GM19025 (cell line): Measurements from ENCODE around the gene ENC1.

ENCODE experiments used
- ATAC-seq: cut with Tn5 transposase; IDR thresholded peaks from one replicate; pipeline ENCODE4 v1.9.1; 2021; ENCODE audit warnings: mild to moderate bottlenecking, low read depth, moderate library complexity; ENCODE audit not compliant: unreplicated experiment

Gene ENC1

GRCh38 chr5:74657165-74657564 is 16.6 kb upstream of the ENC1 start:
- ATAC-seq = no peak

DNA sequence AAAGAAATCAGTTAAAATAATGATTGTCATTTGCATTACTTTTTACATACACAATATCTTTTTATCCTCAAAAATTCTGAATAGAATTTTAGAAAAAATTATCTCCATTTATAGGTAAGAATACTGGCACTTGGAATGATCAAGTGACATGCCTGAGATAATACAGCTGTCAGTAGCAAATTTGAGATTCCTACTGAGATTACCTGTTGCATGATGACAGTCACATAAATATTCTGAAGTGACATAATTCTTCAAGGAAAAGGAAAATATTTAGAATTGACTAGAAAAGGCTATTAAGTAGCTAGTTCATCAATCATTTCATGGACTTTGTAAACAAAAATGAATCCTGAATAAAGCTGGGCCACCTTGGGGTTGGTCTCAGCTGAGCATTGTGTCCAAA is 15.2 kb upstream of the ENC1 start:
- no peak for ATAC-seq

DNA sequence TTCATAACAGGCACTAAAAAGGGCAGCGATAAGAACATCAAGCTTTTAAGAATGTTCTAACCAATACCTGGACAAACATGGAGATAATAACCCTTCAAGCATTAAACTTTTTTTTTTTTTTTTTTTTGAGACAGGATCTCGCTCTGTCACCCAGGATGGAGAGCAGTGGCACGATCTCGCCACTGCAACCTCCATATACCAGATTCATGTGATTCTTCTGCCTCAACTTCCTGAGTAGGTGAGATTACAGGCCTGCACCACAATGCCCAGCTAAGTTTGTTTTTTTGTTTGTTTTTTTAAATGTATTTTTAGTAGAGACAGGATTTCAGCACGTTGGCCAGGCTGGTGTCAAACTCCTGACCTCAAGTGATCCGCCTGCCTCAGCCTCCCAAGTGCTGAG is 14.7 kb upstream of the ENC1 start:
- no peak for ATAC-seq

GRCh38 chr5:74653991-74654390 is 13.5 kb upstream of the ENC1 start:
- no peak for ATAC-seq

DNA sequence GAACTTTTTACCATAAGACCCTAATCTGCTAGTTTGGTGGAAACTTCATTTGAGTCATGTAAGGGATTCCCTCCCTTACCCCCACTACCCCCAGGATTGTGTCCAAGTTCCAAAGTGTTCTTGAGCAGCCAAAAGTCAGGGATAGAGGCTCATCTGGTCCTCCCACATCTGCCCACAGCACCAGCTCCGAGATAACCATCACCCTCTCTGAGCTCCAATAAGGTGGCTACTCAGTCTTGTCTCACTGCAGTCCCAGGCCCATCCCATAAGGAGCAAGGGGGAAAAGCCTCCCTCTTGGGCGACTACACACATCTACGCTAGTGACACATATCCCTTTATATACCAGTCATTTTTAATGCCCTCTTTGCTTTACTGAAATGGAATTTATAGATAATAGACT is 12.0 kb upstream of the ENC1 start:
- ATAC-seq = no peak

- no peak for ATAC-seq
Observed at GRCh38 chr5:74651710-74652109, 11.2 kb upstream of the ENC1 start.

DNA sequence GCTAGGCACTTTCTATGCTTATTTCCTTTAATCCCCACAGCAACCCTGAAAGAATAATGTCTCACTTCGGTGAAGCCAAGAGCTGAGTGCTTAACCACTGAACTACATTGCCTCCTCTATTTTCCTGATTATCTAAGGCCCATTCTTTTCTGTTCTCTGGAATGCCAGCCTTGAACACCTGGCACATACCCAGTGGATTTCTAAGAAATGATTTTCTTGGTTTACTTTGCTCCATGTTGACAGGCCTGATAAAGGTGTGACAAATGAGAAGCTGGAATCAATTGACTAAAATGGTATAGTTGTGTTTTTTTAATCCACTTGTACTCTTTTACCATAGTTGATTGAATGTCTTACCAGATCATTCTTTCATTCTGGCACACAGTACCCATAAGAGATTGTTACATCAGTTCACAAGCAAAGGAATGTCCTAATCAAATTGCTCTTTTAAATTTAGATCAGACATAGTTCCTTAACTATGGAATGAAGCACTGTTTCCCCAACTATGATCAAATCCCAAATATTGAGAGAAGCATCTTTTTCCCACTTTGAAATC is 9.0 kb upstream of the ENC1 start:
- ATAC-seq = no peak

DNA sequence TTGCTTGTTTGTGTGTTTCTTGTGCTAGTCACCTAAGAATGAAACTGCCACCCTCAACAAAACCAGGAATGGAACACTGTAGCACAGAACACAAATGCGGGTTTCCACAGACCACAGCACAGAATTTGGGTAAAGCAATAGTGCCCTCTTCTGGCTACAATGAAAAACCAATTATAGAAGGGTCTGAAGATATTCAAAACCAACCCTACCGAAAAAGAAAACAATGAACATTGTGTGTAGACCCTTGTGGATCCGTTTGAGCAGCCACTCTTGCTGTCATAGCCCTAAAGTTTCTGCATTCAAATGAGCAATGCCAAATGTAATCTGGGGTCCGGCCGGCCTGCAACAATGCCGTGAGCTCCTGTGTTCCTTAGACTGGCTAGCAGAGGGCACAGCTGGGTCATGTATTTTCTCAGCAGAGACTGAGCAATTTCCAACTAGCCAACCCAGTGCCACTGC is 8.3 kb upstream of the ENC1 start:
- ATAC-seq = no peak

- ATAC-seq = no peak
Observed at GRCh38 chr5:74647096-74647495, 6.6 kb upstream of the ENC1 start.

DNA sequence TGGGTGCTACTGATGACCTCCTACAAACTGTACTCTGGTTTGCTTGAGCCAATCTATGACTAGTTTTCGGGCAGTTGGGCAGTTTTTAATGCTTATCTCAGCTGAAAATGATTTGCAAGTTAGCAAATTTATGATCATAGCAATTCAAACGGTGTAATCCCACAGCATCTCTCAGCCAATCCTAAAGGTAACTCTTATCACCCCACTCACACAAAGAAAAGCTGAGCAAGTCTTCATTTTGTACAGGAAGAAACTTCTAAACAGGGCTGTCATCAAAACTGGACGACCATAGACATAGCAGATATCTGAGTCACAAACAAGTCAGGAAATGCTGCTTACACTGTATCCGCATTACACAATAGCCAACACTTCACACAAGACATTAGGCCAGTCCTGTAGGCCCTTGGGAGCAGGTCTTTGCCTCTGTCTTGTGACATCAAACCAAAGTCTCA is 2.6 kb upstream of the ENC1 start:
- ATAC-seq = no peak

DNA sequence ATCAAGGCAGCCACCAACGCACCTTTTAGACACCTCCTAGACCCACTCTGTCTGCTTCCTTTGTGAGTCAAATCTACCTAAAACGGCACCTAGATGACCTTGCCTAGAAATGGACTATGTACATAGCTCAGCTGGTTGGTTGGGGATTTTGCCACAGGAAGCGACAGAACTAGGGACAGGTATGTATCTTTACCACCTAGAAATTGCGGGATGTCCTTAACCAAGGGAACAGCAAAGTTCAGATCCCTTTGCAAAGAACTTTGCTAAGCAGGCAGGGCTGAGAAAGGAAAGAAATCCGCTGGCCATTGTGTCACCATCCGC is 2.0 kb upstream of the ENC1 start:
- no peak for ATAC-seq

DNA sequence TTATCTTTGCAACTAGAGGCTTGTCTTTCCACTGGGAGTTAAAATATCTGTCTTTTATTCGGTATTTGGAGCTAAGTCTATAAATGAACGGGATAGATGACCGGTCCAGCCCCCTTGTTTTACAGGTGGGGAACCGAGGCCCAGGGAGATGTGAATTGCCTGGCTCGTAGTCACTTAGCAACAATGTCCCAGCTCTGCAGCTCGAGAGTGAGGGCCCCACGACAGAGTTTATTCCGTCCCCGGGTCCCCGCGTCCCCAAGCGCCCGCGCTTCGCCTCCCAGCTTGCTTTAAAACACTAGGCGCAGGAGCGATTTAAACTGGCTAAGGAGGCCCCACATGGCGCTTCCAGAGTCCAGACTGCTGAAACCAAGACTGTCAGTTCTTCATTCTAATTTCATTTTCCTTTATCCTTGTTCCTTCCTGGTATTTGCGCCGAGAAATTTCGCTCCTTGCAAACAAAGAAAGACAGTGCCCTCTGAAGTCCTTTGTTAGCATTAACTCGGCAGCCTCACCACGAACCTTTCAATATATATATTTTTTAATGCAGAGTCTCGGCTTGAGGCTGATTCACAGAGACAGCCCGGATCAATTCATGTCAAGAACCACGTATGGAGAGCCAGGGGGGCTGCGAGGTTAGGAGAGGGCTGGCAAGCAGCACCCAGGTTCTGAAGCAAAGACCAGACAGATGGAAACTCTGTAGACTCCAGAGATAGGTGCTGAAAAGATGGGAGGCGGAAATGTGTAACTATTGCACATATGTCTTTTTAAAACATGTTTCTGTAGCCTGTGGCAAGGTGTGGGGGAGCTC is 1.4 kb upstream of the ENC1 start:
- ATAC-seq = no peak

DNA sequence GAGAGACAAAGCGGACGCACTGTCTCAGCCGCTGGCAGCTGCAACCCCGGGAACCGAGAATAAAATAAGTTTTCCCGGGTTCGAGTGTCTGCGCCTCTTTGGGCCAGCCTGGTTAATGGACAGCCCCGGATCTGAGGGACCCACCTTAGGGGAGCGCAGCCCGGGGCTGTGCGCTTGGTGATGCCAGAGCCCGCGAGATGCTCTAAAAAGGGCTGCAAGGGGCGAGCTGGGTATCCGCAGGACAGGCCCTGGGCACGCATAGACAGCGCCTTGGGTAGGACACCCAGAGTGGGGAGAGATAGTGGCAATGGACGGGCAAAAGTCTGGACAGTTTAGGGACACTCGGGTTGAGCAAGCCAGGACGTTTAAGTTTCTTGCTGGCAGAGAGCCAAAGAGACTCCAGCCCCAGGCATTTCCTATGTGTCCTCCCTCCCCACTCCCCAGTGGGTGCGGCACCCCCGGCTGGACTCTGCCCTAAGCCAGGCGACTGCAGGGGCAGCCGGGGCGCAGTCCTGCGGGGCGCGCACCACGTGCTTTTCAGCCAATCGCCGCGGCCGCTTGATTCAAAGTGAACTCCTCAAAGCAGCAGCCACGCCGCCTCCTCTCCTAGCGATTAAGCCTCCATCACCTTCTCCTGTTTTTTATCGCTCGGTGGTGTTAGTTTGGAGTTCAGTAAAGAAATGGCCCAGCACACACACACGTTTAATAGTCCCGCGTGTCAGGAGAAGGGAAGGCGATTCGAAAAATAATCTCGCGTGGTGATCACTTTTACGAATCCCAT is 616 bp upstream of the ENC1 start:
- ATAC-seq = peak; percentile 0

GRCh38 chr5:74639807-74640449 is 600 bp downstream of the ENC1 start:
- ATAC-seq = peak; percentile 3

DNA sequence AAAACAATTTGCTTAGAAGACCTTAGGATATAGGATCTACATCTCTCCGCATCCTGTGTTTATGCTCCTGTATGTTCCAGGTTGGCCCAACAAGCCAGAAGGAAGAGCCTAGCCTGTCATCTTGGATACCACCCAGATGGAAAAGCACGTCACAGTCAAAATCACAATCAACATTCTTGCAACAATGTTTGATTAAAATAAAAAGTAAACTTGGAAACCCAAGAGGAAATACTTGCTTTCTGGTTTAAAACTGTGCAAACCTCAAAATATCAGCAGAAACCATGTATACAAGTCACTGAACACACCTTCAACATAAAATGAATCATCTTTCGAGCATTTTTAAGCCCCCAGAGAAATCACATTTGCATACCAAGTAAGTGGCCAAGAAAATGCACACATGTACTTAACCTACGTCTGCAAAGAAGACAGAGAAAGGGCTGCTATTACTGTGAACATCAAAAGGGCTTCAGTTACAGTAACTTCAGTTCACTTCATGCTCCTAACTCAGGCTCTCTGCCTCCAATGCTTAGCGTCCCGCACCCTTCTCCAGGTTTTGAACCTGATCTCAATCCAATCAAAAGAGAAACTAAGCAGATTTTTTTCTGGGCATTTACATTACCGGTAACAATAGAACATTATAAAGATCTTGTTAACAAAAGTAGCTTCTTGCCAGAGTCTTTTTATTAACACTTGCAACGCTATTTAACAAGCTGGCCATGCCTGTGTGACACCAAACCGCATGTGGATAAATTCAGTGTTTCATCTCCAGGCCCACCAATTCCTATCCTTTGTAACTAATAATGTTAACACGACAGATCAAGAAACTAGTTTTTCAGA is 1.3 kb downstream of the ENC1 start:
- peak; percentile 31 for ATAC-seq

DNA sequence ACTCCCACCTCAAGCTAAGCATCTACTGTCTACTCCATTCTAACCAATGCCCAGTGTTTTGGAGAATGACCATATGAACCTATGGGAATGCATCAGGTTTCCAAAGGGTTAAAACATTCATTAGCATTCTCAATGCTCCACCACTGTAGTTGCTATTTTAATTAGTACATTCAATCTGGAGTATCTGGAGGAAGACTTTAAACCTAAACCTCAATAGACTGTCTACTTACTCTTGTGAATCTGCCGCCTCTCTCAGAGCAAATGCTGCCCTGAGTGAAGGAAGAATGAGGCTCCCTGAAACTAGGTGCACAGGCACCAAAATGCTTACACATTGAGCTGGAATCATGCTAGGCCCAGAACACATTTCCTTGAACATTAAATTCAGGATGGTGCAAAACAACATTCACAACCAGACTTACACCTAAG is 2.0 kb downstream of the ENC1 start:
- no peak for ATAC-seq

DNA sequence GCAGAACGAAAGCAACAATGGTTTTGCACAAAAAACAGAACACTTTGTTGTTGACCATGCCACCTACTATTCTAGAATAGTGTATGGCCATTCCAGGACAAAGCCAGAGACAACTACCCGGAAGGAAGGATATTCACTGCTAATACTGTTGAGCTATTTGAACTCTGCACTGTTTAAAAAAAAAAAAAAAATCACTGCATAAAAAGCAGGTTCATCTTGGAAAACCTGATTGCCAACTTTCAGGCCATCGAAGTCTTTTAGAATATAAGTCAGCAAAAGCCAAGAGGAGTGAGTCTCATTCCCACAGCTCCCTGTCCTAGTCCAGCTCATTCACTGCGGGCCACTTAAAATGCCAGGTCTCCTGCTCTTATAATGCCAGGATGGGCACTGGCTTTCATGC is 4.0 kb downstream of the ENC1 start:
- ATAC-seq = no peak

GRCh38 chr5:74636149-74636548 is 4.4 kb downstream of the ENC1 start:
- no peak for ATAC-seq

- no peak for ATAC-seq
Observed at GRCh38 chr5:74634611-74635286, 5.8 kb downstream of the ENC1 start.

GRCh38 chr5:74633695-74634094 is 6.8 kb downstream of the ENC1 start:
- ATAC-seq = no peak
